K562 (cell line): Measurements from ENCODE around the gene EXOC3. TPM values are rescaled to one million over a fixed set of nuclear protein-coding genes. Genes with fewer than 3 reads are reported as not detected.

Experiments
- ATAC-seq: fragments of 200-7000 bp; cut with Tn5 transposase; 3 replicates; pipeline ENCODE4 v1.9.1; 2020; ENCODE audit warnings: moderate library complexity
- BruUV-seq: library from RNA; stranded (reverse); fragments of 400-500 nt; replicated peaks from 2 replicates; lab custom pipeline; 2021; lab: Mats Ljungman, UMichigan
- CTCF ChIA-PET: fragments of 300-600 bp; formaldehyde crosslinking; extraction: SDS; loops from one replicate; lab custom pipeline; 2021; ENCODE audit warnings: low intra/inter-chr PET ratio; lab: Yijun Ruan, JAX
- POLR2A ChIA-PET: fragments of 300-600, 350-650 bp; sonication (Branson Sonifier 250); formaldehyde crosslinking; extraction: SDS; loops from one replicate; lab custom pipeline; 2021; ENCODE audit warnings: antibody characterized with exemption, inconsistent platforms; lab: Yijun Ruan, JAX
- DNase-seq, 4 experiments: peaks; one replicate each; pipeline versions ENCODE4 v3.0.0 to v3.0.0-alpha.2; 2011 to 2018; ENCODE audit warnings: low spot score in 3 of 4, mixed read lengths in 3 of 4; ENCODE audit errors: extremely low read depth in 1 of 4
- FAIRE-seq: peaks from 2 replicates; lab custom pipeline; 2011; peaks lifted over from hg19 to GRCh38; lab: Jason Lieb, UNC
- H2AFZ ChIP-seq: 2 replicates; pipeline ENCODE4 v1.6.0; 2011; ENCODE audit warnings: low read depth, low read length, control low read depth, inconsistent platforms
- H3K27ac ChIP-seq: fragments of 200-600 bp; 3 replicates; pipeline ENCODE4 v1.8.0; 2011; ENCODE audit warnings: low read depth, mild to moderate bottlenecking, control low read depth, inconsistent platforms, low read length, moderate library complexity, mixed read lengths; ENCODE audit errors: extremely low read depth
- H3K27me3 ChIP-seq, 2 experiments: fragments of 300-600 bp in 1 of 2; 2 replicates in 1 of 2; 3 replicates in 1 of 2; pipeline versions ENCODE4 v1.6.0 to v1.8.0; 2011; ENCODE audit warnings: inconsistent platforms in 2 of 2, low read length in 2 of 2, mild to moderate bottlenecking in 1 of 2, mixed read lengths in 1 of 2, moderate library complexity in 1 of 2; ENCODE audit not compliant: control insufficient read depth in 2 of 2, insufficient read depth in 2 of 2
- H3K36me3 ChIP-seq: fragments of 300-600 bp; 3 replicates; pipeline ENCODE4 v1.8.0; 2011; ENCODE audit warnings: mild to moderate bottlenecking, low read length, inconsistent platforms; ENCODE audit not compliant: control insufficient read depth, insufficient read depth
- H3K4me1 ChIP-seq, 2 experiments: fragments of 200-600 bp in 1 of 2; replicated peaks in 1 of 2; 2 replicates in 1 of 2; 3 replicates in 1 of 2; pipeline versions ENCODE4 v1.5.1 to v1.8.0; 2011; ENCODE audit warnings: inconsistent platforms in 2 of 2, low read length in 2 of 2, mild to moderate bottlenecking in 1 of 2, mixed read lengths in 1 of 2, moderate library complexity in 1 of 2; ENCODE audit not compliant: control insufficient read depth in 2 of 2, insufficient read depth in 2 of 2
- H3K4me2 ChIP-seq: 2 replicates; pipeline ENCODE4 v1.6.1; 2011; ENCODE audit warnings: low read length, control low read depth, inconsistent platforms, mixed read lengths; ENCODE audit not compliant: insufficient read depth
- H3K4me3 ChIP-seq: fragments of 200-600 bp; sonication (generic), shearing (Covaris generic); 2 replicates; pipeline ENCODE4 v1.5.1; 2016; ENCODE audit warnings: control low read depth, inconsistent platforms
- H3K79me2 ChIP-seq: fragments of 200-600 bp; 3 replicates; pipeline ENCODE4 v1.8.0; 2011; ENCODE audit warnings: low read length, inconsistent platforms; ENCODE audit not compliant: control insufficient read depth, insufficient read depth
- H3K9ac ChIP-seq, 2 experiments: 2 replicates each; pipeline versions ENCODE4 v1.6.0 to v1.6.1; 2011; ENCODE audit warnings: low read depth in 2 of 2, low read length in 2 of 2, control low read depth in 1 of 2, inconsistent platforms in 1 of 2, mild to moderate bottlenecking in 1 of 2, mixed read lengths in 1 of 2; ENCODE audit not compliant: insufficient read depth in 1 of 2
- H3K9me1 ChIP-seq: one replicate; pipeline ENCODE4 v1.6.0; 2011; ENCODE audit warnings: inconsistent platforms, mild to moderate bottlenecking, low read length, moderate library complexity; ENCODE audit not compliant: control insufficient read depth, insufficient read depth
- H3K9me3 ChIP-seq: replicated peaks from 2 replicates; pipeline ENCODE4 v1.5.1; 2011; ENCODE audit warnings: low read depth, low read length, inconsistent platforms; ENCODE audit not compliant: control insufficient read depth, insufficient read depth
- H4K20me1 ChIP-seq: replicated peaks from 2 replicates; pipeline ENCODE4 v1.6.1; 2011; ENCODE audit warnings: low read length, inconsistent platforms, mixed read lengths; ENCODE audit not compliant: control insufficient read depth, insufficient read depth
- ARID2 ChIP-seq: fragments of 450-650 bp; IDR thresholded peaks from 2 replicates; pipeline ENCODE4 v1.6.1; 2017; ENCODE audit warnings: antibody characterized with exemption, mild to moderate bottlenecking
- BHLHE40 ChIP-seq: IDR thresholded peaks from 2 replicates; pipeline ENCODE4 v1.6.1; 2011; ENCODE audit warnings: low read length, improper control_type of control experiment
- L3MBTL2 ChIP-seq: fragments of 450-650 bp; IDR thresholded peaks from 2 replicates; pipeline ENCODE4 v1.6.1; 2016; ENCODE audit warnings: mild to moderate bottlenecking, moderate library complexity
- MYC ChIP-seq, 2 experiments: fragments of 250-450 bp in 1 of 2; sonication (Bioruptor Pico) in 1 of 2; IDR thresholded peaks; 2 replicates each; pipeline versions ENCODE4 v1.5.1 to v1.6.1; 2012 to 2021; ENCODE audit warnings: low read depth in 2 of 2, borderline replicate concordance in 1 of 2, improper control_type of control experiment in 1 of 2, low read length in 1 of 2, mild to moderate bottlenecking in 1 of 2, moderate library complexity in 1 of 2
- NRF1 ChIP-seq, 2 experiments: fragments of 450-650 bp; IDR thresholded peaks in 1 of 2; conservative IDR thresholded peaks in 1 of 2; 2 replicates each; pipeline ENCODE4 v1.6.1; 2014; ENCODE audit warnings: mild to moderate bottlenecking in 2 of 2
- RAD21 ChIP-seq, 2 experiments: fragments of 250-450 bp in 1 of 2; fragments of 450-650 bp in 1 of 2; sonication (Bioruptor Pico) in 1 of 2; formaldehyde crosslinking in 1 of 2; IDR thresholded peaks in 1 of 2; conservative IDR thresholded peaks in 1 of 2; 2 replicates each; pipeline versions ENCODE4 v1.4.0 to v1.8.0; 2020 to 2022; ENCODE audit warnings: mild to moderate bottlenecking in 2 of 2, moderate library complexity in 1 of 2
- WGBS: fragments of 100-300 bp; shearing (Covaris generic); methylation state at CpG from one replicate; pipeline ENCODE4 v1.1.6; 2016; ENCODE audit warnings: low coverage, mixed read lengths; ENCODE audit not compliant: insufficient coverage; ENCODE audit errors: missing lambda C conversion rate; 5-methylcytosine and 5-hydroxymethylcytosine counted together
- in situ Hi-C: fragments of 300-500 bp; cut with MboI; formaldehyde crosslinking; loops from 4 replicates; pipeline ENCODE4 v1.15.0; 2018; ENCODE audit warnings: inconsistent platforms, mixed read lengths
- intact Hi-C: fragments of 100-400 bp; cut with micrococcal nuclease; formaldehyde crosslinking; loops from 2 replicates; pipeline ENCODE4 v1.14.2; 2022
- polyA plus RNA-seq, 8 experiments: library from polyadenylated mRNA; depleted of rRNA in 4 of 8; stranded (reverse) in 5 of 8; unstranded in 3 of 8; fragments of >200 nt; fragmentation: Nextera tagmentation in 2 of 8; fragmentation: Illumina TruSeq in 1 of 8; extraction: Ambion mirVana in 2 of 8; extraction: Trizol in 1 of 8; gene quantifications; 2 replicates each; pipeline versions ENCODE4 v1.2.1 to v1.2.3, GENCODE V29; 2011 to 2014; ENCODE audit warnings: inconsistent platforms in 1 of 8, missing spikeins in 1 of 8
- total RNA-seq, 7 experiments: library from RNA; depleted of rRNA in 6 of 7; stranded (reverse); fragments of >200 nt in 6 of 7; fragmentation: Illumina TruSeq in 2 of 7; extraction: Trizol in 2 of 7; gene quantifications; 2 replicates each; pipeline versions ENCODE4 v1.2.1 to v1.2.3, GENCODE V29; 2011 to 2021; ENCODE audit warnings: low replicate concordance in 1 of 7
- TF ChIP-seq, protein P1 (sequence below), 3 experiments: IDR thresholded peaks in 2 of 3; conservative IDR thresholded peaks in 1 of 3; 2 replicates each; pipeline ENCODE4 v1.5.1; 2011 to 2012; ENCODE audit warnings: low read length in 3 of 3, mild to moderate bottlenecking in 3 of 3, control low read depth in 2 of 3, improper control_type of control experiment in 1 of 3, inconsistent platforms in 1 of 3, low read depth in 1 of 3, mixed read lengths in 1 of 3, moderate library complexity in 1 of 3; ENCODE audit not compliant: insufficient read depth in 2 of 3
- TF ChIP-seq, protein P2 (sequence below), 2 experiments: fragments of 450-650 bp; formaldehyde crosslinking in 1 of 2; IDR thresholded peaks; 2 replicates each; pipeline versions ENCODE4 v1.4.0 to v1.6.1; 2014 to 2020; ENCODE audit warnings: mild to moderate bottlenecking in 2 of 2, borderline replicate concordance in 1 of 2, low read depth in 1 of 2

Gene EXOC3
- total and polyA plus RNA-seq, 9 of the 15 experiments (the other 6 are each of a cell fraction or from before 2014, with no cell fraction given), result 1.4 to 41.9 (median 22.4) TPM

DNA sequence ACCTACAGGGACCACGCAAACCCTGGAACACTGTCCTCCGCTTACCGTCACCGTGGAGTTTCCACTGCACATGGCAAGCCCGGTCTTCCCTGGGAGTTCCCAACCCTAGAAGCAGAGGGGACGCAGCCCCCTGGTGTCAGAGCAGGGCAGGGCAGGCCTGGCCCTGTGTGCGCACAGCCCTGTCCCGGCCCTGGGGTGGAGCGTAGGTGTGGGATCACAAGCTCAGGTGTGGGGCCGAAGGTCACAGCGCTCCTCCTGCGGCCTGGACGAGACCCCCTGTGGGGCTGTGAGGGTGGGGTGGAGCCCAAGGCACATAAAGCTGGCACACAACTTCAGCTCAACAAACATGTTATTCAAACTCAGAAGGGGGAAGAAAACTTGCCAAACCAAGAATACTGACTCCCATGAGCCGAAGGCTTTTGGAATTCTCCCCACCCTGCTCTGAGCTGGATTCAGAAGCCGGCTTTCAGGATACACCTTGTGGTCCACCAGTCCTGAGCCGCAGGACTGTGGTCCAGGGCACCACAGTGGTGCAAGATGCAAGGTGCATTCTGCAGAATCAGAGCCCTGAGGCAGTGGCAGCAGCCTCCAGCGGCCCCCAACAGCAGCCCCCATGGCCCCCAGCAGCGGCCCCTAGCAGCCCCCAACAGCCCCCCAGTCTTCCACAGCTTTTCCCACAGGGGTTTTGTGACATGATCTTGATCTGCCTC lies 11.8 kb upstream of the EXOC3 start:
- no peaks in the 10 kb centered on the region; the same call in 1 of the 2 replicates for H4K20me1 ChIP-seq
- H3K4me3 ChIP-seq, result no peak overlapping the region
- H3K36me3 ChIP-seq, result no peaks in the 10 kb centered on the region
- H2AFZ ChIP-seq, result no peak overlapping the region
- in situ Hi-C loops, result loop anchor here (5.0 kb wide), 1 partner anchor 119 kb away; no protein-coding TSS in a partner anchor
- ATAC-seq (peak; percentile 97), DNase-seq (peak; percentile 73 to 83 (median 80)), FAIRE-seq (peak; percentile 83)
- H3K9me3 ChIP-seq, result no peaks in the 10 kb centered on the region
- no peaks in the 10 kb centered on the region for H3K9me1 ChIP-seq
- CTCF ChIA-PET, result interaction anchor here (1.0 to 1.2 kb wide), 2 partner anchors 236 to 389 kb away, joined by 3 to 5 read pairs; no protein-coding TSS in a partner anchor
- H3K4me2 ChIP-seq, result no peak overlapping the region
- WGBS, result 12% methylated on average over 17 of the region's 18 CpGs
- POLR2A ChIA-PET, result interaction anchor here (0.6 to 1.0 kb wide), 3 partner anchors 10 to 462 kb away, joined by 3 to 4 read pairs (median 3); partner anchors contain the start of genes BRD9 and TRIP13
- H3K9ac ChIP-seq, result 0 out of 4 replicates have a peak overlapping the region, but pooled peaks of 1 of the 2 experiments have one; percentile 50
- BruUV-seq, result no TSS peak
- intact Hi-C loops, result loop anchor here (1.0 kb wide), 1 partner anchor 114 kb away; no protein-coding TSS in a partner anchor
- H3K79me2 ChIP-seq, result no peaks in the 10 kb centered on the region
- peaks cover 0 to 51% of the 10 kb centered on the region in 2 experiments; a peak in 2 of 5 replicates for H3K4me1 ChIP-seq
- H3K27ac ChIP-seq, result no peak overlapping the region
- H3K27me3 ChIP-seq, result peaks cover 40 to 85% of the 10 kb centered on the region in 2 experiments
- TF ChIP-seq NRF1 (conservative IDR thresholded peaks at IDR 0.05 in 1 of 2, IDR thresholded peaks at IDR 0.05 in 1 of 2) (peak in 1 of 2 experiments; percentile 29; a peak in 1 of 4 replicates), RAD21 (CRISPR knock-in tag; conservative IDR thresholded peaks at IDR 0.05 in 1 of 2, IDR thresholded peaks at IDR 0.05 in 1 of 2) (peak; percentile 67 to 87), L3MBTL2 (peak; percentile 32; the same call in 1 of the 2 replicates), BHLHE40 (0 out of 2 replicates have a peak, but pooled peaks have one; percentile 17), MYC (IDR thresholded peaks at IDR 0.05; ENCODE audit: low read depth, low read length) (peak; percentile 60), MYC (CRISPR knock-in tag; IDR thresholded peaks at IDR 0.05; ENCODE audit: borderline replicate concordance, low read depth) (no peak), ARID2 (no peak)
- TF ChIP-seq, protein P1, sequence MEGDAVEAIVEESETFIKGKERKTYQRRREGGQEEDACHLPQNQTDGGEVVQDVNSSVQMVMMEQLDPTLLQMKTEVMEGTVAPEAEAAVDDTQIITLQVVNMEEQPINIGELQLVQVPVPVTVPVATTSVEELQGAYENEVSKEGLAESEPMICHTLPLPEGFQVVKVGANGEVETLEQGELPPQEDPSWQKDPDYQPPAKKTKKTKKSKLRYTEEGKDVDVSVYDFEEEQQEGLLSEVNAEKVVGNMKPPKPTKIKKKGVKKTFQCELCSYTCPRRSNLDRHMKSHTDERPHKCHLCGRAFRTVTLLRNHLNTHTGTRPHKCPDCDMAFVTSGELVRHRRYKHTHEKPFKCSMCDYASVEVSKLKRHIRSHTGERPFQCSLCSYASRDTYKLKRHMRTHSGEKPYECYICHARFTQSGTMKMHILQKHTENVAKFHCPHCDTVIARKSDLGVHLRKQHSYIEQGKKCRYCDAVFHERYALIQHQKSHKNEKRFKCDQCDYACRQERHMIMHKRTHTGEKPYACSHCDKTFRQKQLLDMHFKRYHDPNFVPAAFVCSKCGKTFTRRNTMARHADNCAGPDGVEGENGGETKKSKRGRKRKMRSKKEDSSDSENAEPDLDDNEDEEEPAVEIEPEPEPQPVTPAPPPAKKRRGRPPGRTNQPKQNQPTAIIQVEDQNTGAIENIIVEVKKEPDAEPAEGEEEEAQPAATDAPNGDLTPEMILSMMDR (IDR thresholded peaks at IDR 0.05 in 2 of 3, conservative IDR thresholded peaks at IDR 0.05 in 1 of 3; ENCODE audit: insufficient read depth in 2 of 3, low read depth in 1 of 3, low read length in 3 of 3), result peak; percentile 80 to 87 (median 86)
- TF ChIP-seq, protein P2, sequence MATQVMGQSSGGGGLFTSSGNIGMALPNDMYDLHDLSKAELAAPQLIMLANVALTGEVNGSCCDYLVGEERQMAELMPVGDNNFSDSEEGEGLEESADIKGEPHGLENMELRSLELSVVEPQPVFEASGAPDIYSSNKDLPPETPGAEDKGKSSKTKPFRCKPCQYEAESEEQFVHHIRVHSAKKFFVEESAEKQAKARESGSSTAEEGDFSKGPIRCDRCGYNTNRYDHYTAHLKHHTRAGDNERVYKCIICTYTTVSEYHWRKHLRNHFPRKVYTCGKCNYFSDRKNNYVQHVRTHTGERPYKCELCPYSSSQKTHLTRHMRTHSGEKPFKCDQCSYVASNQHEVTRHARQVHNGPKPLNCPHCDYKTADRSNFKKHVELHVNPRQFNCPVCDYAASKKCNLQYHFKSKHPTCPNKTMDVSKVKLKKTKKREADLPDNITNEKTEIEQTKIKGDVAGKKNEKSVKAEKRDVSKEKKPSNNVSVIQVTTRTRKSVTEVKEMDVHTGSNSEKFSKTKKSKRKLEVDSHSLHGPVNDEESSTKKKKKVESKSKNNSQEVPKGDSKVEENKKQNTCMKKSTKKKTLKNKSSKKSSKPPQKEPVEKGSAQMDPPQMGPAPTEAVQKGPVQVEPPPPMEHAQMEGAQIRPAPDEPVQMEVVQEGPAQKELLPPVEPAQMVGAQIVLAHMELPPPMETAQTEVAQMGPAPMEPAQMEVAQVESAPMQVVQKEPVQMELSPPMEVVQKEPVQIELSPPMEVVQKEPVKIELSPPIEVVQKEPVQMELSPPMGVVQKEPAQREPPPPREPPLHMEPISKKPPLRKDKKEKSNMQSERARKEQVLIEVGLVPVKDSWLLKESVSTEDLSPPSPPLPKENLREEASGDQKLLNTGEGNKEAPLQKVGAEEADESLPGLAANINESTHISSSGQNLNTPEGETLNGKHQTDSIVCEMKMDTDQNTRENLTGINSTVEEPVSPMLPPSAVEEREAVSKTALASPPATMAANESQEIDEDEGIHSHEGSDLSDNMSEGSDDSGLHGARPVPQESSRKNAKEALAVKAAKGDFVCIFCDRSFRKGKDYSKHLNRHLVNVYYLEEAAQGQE (IDR thresholded peaks at IDR 0.05; ENCODE audit: borderline replicate concordance), result peak; percentile 75
- TF ChIP-seq, protein P2 (CRISPR knock-in tag; IDR thresholded peaks at IDR 0.05; ENCODE audit: low read depth), result no peak
